Ishikawa (cell line): ENCODE results near the gene MYOF.

Experiments used
- CEBPB ChIP-seq: IDR thresholded peaks from 2 replicates; pipeline ENCODE4 v1.6.1; 2012
- CREB1 ChIP-seq: IDR thresholded peaks from 2 replicates; pipeline ENCODE4 v1.6.1; 2012; ENCODE audit warnings: low read depth
- EGR1 ChIP-seq: IDR thresholded peaks from 2 replicates; pipeline ENCODE4 v1.6.1; 2012
- EP300 ChIP-seq: IDR thresholded peaks from 2 replicates; pipeline ENCODE4 v1.6.1; 2012; ENCODE audit warnings: borderline replicate concordance
- FOXM1 ChIP-seq: IDR thresholded peaks from 2 replicates; pipeline ENCODE4 v1.6.1; 2012; ENCODE audit warnings: low read depth, borderline replicate concordance
- NFIC ChIP-seq: IDR thresholded peaks from 2 replicates; pipeline ENCODE4 v1.6.1; 2012
- RAD21 ChIP-seq: IDR thresholded peaks from 2 replicates; pipeline ENCODE4 v1.6.1; 2012; ENCODE audit warnings: low read depth
- TAF1 ChIP-seq: IDR thresholded peaks from 2 replicates; pipeline ENCODE4 v1.6.1; 2012; ENCODE audit warnings: low read depth, mild to moderate bottlenecking
- TCF12 ChIP-seq: IDR thresholded peaks from 2 replicates; pipeline ENCODE4 v1.6.1; 2012; ENCODE audit warnings: low read depth
- TEAD4 ChIP-seq: IDR thresholded peaks from 2 replicates; pipeline ENCODE4 v1.6.1; 2012
- YY1 ChIP-seq: IDR thresholded peaks from 2 replicates; pipeline ENCODE4 v1.6.1; 2012; ENCODE audit warnings: low read depth
- ZBTB7A ChIP-seq: IDR thresholded peaks from 2 replicates; pipeline ENCODE4 v1.6.1; 2012; ENCODE audit warnings: low read depth
- TF ChIP-seq, protein P1 (sequence below): IDR thresholded peaks from 2 replicates; pipeline ENCODE4 v1.6.1; 2012; ENCODE audit warnings: low read depth, mild to moderate bottlenecking
- TF ChIP-seq, protein P2 (sequence below): IDR thresholded peaks from 2 replicates; pipeline ENCODE4 v1.6.1; 2012
- TF ChIP-seq, protein P3 (sequence below): IDR thresholded peaks from 2 replicates; pipeline ENCODE4 v1.6.1; 2012

The MYOF gene

DNA sequence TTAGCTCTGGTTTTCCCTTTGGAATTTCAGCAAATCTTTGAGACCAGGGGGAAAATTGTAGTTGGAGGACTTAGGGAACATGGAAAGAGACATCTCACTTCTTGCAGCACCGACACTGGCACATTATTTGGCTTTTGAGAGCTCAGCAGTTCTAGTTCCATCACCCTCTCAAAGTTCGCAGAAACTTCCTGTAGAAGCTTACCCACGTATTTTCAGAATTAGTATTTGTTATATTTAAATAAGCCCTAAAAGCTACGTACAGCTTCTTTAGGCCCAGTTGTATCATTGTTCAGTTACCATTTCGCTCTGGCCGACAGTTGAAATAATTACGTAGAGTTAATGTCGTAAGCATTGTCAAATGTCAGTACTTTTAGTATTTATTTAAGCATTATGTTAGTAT is 27.7 kb upstream of the MYOF start:
- TF ChIP-seq FOXM1 (no peak), TEAD4 (no peak), ZBTB7A (no peak), EP300 (no peak), EGR1 (no peak), YY1 (no peak), RAD21 (no peak), CREB1 (no peak), TCF12 (no peak), NFIC (no peak), CEBPB (no peak), TAF1 (no peak)
- TF ChIP-seq, protein P1, sequence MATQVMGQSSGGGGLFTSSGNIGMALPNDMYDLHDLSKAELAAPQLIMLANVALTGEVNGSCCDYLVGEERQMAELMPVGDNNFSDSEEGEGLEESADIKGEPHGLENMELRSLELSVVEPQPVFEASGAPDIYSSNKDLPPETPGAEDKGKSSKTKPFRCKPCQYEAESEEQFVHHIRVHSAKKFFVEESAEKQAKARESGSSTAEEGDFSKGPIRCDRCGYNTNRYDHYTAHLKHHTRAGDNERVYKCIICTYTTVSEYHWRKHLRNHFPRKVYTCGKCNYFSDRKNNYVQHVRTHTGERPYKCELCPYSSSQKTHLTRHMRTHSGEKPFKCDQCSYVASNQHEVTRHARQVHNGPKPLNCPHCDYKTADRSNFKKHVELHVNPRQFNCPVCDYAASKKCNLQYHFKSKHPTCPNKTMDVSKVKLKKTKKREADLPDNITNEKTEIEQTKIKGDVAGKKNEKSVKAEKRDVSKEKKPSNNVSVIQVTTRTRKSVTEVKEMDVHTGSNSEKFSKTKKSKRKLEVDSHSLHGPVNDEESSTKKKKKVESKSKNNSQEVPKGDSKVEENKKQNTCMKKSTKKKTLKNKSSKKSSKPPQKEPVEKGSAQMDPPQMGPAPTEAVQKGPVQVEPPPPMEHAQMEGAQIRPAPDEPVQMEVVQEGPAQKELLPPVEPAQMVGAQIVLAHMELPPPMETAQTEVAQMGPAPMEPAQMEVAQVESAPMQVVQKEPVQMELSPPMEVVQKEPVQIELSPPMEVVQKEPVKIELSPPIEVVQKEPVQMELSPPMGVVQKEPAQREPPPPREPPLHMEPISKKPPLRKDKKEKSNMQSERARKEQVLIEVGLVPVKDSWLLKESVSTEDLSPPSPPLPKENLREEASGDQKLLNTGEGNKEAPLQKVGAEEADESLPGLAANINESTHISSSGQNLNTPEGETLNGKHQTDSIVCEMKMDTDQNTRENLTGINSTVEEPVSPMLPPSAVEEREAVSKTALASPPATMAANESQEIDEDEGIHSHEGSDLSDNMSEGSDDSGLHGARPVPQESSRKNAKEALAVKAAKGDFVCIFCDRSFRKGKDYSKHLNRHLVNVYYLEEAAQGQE: no peak
- TF ChIP-seq, protein P2, sequence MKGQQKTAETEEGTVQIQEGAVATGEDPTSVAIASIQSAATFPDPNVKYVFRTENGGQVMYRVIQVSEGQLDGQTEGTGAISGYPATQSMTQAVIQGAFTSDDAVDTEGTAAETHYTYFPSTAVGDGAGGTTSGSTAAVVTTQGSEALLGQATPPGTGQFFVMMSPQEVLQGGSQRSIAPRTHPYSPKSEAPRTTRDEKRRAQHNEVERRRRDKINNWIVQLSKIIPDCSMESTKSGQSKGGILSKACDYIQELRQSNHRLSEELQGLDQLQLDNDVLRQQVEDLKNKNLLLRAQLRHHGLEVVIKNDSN: no peak
- TF ChIP-seq, protein P3, sequence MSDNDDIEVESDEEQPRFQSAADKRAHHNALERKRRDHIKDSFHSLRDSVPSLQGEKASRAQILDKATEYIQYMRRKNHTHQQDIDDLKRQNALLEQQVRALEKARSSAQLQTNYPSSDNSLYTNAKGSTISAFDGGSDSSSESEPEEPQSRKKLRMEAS: no peak

DNA sequence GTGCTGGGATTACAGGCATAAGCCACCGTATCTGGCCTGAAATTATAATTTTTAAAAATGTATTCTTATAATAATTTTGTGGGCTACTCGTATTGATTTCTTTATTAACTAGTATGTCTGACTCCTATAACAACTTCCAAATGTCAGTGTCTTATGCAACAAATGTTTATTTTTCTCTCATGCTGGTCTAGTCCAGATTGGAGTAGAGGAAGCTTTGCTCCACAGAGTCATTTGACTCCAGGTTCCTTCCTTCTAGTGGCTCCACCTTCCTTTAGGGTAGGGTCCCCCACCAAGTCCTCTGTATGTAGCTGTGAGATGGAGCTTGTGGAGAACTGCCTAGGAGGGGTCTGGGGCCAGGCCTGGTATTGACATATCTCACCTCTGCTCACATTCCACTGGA is 22.9 kb upstream of the MYOF start:
- no peak for TF ChIP-seq TAF1
- TF ChIP-seq RAD21: no peak
- TF ChIP-seq EP300: no peak
- no peak for TF ChIP-seq ZBTB7A
- no peak for TF ChIP-seq CREB1
- TF ChIP-seq TEAD4: no peak
- TF ChIP-seq, protein P2: no peak
- no peak for TF ChIP-seq EGR1
- no peak for TF ChIP-seq YY1

DNA sequence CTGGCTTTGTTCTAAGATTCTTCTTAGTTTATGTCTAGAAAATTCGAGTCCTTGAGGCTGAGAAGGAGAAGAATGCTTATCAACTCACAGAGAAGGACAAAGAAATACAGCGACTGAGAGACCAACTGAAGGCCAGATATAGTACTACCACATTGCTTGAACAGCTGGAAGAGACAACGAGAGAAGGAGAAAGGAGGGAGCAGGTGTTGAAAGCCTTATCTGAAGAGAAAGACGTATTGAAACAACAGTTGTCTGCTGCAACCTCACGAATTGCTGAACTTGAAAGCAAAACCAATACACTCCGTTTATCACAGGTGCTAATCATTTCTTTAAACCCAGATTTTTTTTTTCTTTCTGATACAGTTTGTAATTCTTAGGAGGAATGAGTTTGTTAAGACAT is 20.9 kb upstream of the MYOF start:
- TF ChIP-seq RAD21 (no peak), FOXM1 (no peak), YY1 (no peak), CEBPB (no peak), TCF12 (no peak), NFIC (no peak), EP300 (no peak), ZBTB7A (no peak), TEAD4 (no peak)
- TF ChIP-seq, protein P3: no peak
- TF ChIP-seq, protein P2: no peak
- TF ChIP-seq, protein P1: no peak

DNA sequence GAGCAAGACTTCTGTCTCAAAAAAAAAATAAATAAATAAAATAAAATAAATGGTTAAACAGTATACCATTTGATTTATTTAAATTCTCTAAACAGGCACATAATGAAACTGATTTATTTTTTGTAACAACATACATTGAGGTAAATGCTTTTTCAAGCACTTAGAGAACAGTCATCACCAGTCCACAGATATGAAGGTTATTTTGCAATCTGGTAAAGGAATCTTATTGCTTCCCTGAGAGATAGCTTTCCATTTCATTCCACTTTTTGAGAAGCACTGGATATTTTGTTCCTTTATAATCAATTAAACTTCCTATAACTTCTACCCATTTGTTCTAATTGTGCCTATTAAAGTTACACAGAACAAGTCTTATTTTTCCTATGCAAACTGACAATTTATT is 19.5 kb upstream of the MYOF start:
- no peak for TF ChIP-seq FOXM1

DNA sequence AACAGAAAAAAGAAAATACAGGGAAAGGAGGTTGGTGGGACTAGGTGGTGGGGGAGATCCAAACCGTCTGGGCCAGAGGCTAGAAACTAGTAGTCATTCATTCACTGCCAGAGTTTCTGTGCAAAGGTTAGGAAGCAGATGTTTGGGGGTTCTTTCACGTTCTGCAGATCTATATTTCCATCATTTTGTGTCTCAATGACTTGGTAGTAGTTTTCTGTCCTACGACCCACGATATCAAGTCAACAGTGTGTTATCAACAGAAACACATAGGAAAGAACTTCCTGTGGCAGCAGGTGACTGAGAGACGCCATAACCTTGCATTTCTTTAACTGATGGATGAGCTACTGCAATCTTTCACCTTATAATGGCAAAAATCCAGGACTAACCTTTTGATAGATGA is 16.0 kb upstream of the MYOF start:
- TF ChIP-seq TAF1 (no peak), CEBPB (no peak), EP300 (no peak), ZBTB7A (no peak), NFIC (no peak)

DNA sequence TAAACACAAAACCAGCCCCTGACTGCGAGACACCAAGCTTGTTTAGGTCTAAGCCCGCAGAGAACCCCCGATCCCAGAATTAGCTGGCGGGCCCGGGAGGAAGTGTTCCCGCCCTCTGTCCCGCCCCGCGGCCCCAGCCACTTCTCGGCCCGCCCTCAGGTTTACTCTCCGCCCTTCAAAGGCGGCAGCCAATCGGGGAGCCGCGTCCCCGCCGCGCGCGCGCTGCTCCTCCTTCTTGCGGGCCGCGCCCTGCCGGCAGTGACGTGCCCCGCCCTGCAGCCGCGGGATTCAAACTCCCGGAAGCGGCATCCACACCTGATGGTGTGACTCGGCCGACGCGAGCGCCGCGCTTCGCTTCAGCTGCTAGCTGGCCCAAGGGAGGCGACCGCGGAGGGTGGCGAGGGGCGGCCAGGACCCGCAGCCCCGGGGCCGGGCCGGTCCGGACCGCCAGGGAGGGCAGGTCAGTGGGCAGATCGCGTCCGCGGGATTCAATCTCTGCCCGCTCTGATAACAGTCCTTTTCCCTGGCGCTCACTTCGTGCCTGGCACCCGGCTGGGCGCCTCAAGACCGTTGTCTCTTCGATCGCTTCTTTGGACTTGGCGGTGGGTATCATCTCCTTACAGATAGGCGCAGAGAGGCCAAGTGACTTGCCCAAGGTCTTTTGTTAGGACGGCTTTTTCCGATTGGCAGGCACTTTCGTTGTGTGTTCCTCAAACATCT is 14.3 kb upstream of the MYOF start, which contains the start of gene CEP55:
CEP55 (plus strand) TSS at position 291 of the 720 bp plus-strand sequence. CDS start 3,440 bp downstream, outside the sequence.
- TF ChIP-seq TEAD4: no peak
- TF ChIP-seq EP300: peak; percentile 40
- TF ChIP-seq TAF1: peak; percentile 94
- TF ChIP-seq TCF12: peak; percentile 59; the same call in 1 of the 2 replicates
- no peak for TF ChIP-seq EGR1
- TF ChIP-seq, protein P3: peak; percentile 95
- no peak for TF ChIP-seq NFIC
- TF ChIP-seq RAD21: no peak; the same call in 1 of the 2 replicates
- TF ChIP-seq, protein P1: no peak; the same call in 1 of the 2 replicates
- peak; percentile 98 for TF ChIP-seq FOXM1
- TF ChIP-seq, protein P2: peak; percentile 58
- TF ChIP-seq ZBTB7A: 0 out of 2 replicates have a peak, but pooled peaks have one; percentile 28
- TF ChIP-seq CREB1: peak; percentile 86
- TF ChIP-seq CEBPB: no peak
- TF ChIP-seq YY1: peak; percentile 42
